GM19463 (cell line): Measurements from ENCODE around the gene TUNAR.

ENCODE experiments used
- ATAC-seq: cut with Tn5 transposase; IDR thresholded peaks from one replicate; pipeline ENCODE4 v1.9.1; 2021; ENCODE audit warnings: mild to moderate bottlenecking, moderate library complexity; ENCODE audit not compliant: unreplicated experiment

The TUNAR gene

DNA sequence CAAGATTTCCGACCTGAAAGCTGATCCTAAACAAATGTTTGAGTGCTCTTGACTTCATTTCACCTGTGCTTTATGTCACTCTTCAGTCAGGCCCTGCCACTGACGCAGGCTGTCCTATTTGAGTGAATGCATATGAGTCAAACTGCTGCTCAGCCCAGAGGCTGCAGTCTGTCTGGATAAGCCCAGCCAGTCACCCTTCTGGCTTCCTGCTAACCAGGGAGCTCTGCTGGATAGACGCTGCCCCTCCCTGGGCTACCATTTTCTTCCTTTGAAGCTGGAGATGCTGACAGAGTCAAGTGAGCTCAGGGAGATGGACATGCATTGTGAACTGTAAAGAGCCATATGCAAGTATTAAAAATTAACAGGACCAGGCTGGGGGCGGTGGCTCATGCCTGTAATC, 5.1 kb upstream of the TUNAR start:
- ATAC-seq: no peak

DNA sequence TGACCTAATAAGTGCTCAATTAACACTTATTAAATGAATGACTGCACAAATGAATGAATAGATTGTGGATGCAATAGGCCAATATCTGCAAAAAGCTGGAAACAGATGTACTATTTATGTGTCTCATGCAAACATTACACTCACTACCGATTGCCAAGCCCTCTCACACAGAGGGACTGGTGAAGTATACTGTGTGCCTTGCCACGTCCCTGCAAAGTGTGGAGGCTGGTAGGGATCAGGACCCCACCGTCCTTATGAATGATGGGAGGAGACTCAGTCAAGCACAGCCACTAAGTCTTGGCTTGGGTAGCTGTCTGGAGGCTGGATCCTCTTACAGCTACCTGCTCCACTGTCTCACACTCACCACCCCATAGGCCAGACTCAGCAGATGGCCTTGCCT, 3.9 kb upstream of the TUNAR start:
- no peak for ATAC-seq

DNA sequence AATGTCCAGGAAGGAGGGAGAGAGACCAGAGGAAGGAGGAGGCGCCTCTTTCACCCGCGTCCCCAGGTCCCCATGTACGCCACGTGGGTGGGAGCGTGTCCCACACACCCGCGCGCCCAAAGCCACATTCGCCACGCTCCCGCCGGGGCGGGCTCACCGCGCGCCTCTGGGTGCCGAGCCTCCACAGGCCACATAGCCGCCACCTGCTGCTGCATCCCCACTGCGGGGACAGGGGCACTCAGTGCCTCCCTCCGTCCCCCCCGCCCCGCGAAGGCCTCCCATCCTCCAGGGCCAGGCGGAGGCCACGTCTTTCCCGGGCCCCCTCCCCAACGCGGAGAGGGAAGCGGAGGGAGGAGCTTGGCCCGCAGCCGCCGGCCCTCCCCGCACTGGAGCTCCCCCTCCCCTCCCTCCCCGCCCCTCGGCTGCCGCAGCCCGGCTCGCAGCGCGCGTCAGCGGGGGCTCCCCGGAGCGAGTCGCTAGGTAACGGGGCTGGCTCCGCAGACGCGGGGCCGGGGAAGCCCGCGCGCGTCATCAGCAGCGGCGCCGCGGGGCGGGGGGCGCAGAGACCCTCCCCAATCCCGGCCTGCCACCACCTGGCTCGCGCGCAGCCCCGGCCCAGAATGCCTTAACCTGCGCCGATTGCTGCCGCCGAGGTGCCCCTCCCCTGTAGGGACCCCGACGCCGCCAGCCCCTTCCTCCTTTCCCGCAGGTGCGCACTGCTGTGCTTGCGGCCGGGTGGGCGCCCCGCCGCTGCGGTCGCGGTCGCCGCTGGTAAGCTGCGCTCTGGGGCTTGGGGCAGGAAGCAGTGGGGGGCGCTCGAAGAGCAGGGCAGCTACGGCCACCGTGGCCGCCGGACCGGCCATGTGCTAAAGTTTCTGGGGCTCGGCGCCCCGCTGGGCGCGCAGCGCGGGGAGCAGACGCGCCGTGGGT, 536 bp upstream of the TUNAR start:
- ATAC-seq: no peak

DNA sequence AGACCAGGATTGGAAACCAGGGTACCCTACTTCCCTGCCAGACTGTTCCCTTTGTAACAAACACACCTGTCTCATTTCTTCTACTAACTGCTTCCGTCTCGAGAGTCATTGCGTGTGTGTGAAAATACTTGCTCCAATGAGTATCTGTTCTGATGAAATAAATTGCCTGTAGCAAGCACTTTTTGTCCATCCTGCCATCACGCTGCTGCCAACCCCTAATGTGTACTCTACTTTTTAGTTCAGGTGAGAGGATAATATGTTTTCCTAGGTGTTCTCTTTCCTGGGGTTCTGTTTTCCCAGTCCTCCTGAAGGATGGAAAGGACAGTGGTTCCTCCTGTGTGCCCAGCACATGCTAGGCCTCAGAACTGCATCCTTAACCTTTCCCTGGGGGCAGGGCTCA, 1.0 kb downstream of the TUNAR start:
- no peak for ATAC-seq

DNA sequence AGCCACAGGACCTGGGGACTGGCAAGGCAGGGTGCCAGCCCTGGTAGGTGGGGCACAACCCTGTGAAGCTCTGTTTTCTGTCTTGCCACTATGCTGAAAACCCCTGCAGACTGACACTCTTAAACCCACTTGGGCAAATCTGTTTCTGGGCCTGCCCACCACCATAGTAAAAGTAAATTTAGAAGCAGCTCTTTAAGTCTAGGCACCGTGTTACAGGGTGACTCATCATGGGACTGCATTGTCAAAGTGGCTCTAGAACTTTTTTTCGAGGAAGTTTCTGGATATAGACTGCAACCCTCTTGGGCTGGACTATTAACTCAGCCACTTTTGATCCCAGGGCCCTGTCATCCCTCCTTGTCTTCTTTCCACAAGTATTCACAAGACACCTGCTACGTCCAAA, 7.7 kb downstream of the TUNAR start:
- no peak for ATAC-seq

DNA sequence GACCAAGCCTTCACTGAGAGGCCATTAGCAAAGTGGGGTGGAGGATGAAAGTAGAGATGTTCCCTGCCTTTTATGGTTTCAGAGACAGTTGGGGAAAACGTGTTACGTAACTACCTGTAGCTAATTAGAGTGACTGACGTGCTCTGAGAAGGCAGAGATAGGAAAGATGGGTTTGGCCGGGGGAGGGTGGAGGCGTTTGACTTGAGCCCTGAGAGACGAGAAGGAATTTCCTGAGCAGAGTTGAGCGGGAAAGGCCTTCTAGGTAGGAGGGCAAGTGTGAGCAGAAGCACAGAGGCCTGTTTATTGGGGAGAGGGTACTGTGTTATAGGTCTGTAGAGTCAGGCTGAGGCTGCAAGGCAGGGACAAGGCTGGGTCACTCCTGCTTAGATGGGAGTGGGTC, 8.6 kb downstream of the TUNAR start:
- ATAC-seq: no peak

DNA sequence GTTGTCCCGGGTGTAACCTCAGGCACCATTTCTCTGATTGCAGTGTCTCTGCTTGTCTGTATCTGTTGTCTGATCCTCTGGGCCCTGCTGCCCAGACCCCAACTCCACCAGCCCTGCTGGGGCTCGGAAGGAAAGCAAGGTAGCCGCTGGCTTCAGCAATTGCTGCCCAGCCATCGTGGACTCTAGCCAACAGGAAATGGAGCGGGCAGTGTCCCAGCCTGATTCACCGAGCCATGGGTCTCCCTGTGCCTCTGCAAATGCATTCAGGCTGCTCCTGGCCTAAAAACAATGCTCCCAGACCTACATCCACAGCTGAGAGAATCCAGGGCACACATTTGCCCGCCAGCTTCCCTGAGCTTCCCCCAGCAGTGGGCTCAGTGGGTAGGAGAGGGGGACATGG, 9.2 kb downstream of the TUNAR start:
- no peak for ATAC-seq

DNA sequence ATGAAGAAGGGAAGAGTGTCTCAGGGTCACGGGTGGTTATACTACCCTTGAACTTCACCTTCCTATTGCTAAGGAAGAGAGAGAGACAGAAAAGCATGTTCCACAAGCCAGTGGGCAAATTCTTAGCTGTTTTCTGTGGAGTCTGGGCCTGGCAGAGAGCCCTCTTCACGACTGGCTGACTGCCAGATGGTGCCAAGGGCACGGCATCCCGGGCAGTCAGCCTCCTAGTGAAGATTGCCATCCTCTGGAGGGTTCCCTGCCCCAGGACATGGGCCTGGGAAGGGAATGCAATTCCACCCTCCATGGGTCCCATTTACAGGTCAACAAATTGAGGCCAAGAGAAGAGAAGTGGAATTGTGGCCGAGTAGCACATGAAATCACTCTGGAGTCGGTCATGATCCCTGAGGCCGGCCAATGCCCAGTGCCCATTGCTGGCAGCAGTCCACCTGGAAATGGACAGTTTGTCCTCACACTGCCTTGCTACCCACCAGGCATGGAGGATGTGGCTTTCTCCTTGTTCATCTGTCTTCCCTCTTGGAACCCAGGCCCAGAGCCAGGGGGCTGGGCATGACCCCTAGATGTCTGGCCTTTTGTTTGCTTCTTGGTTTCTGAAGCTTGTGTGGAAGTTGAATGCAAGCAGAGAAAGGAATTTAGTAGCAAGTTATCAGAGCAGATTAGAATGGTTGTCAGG, 9.9 kb downstream of the TUNAR start:
- ATAC-seq: no peak

DNA sequence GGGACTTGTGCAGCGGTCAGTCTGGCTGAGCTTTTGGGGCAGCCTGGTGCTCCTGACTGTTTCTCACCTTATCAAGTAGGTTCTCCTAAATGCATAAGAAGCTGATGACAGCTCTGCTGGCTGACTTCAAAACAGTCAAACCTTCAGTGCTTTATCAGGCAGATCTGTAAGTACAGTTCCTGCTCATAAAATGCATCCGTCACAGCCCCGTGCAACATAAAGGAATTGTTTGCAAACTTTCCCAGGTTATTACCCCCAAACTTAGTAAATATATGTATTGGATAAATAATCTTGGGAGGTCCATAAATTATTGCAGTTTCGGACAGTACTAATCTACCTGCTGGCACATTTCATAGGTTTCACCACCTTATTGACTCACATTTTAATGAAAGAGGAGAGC, 10.7 kb downstream of the TUNAR start:
- no peak for ATAC-seq

DNA sequence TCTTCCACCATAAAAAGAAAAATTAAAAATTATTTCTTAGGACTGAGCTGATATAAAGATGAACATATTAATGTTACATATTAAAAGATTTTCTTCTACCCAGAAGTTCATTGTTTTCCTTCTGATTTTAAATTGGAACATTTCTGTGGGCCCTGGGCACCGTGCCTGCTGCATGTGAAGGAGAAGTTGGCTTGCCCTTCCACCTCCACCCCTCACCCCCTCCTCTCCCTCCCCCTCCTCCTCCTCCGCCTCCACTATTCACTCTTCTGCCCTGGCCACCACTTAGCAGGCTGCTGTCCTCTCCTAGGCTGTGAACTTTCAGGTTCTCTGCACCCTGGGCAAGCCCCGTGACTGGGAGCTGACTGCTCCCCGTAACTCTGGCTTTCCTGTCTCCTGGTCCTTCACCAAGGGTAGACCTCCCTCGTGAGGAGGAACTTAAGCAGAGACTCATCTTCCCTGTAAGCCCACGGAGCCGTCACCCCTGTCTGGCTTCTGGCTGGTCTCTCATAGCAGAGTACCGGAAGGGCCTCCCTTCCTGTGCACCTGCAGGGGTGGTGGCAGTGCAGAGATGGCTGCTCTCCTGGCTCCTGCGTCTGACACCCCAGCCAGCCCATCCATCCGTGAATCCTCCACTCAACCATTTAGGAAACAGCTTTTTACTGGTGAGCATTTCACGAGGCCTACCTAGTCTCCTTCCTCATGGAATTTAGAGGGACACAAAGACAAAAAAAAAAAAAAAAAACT, 12.8 kb downstream of the TUNAR start:
- no peak for ATAC-seq

DNA sequence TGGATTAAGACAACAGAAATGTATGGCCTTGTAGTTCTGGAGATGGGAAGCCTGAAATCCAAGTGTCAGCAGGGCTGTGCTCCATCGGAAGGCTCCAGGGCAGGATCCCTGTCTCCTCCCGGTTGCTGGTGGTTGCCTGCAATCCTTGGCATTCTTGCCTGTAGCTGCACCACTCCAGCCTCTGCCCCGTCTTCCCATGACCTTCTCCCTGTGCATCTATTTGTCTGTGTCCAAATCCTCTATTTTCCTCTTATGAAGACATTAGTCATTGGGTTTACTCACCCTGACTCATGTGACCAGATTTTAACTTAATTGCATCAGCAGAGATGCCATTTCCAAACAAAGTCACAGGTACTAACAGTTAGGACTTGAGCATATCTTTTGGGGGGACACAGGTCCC, 15.1 kb downstream of the TUNAR start:
- no peak for ATAC-seq

DNA sequence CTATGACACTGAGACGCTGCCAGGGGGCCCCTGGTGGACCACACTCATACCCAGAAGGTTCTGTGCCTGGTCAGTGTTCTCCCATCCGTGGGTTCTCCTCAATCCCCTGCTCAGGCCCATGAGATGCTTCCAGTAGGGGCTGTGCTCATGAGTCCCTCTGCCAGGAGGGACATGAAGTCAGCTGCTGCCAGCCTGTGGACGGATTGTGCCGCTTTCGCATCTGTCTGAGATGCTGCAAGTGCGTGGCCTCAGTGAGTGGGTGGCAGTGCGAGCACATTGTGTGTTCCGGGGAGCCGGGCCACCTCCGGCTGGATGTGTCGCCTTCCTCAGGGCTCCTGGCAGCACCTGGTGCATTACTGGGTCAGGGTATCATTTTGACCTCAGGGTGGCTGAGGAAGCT, 15.5 kb downstream of the TUNAR start:
- ATAC-seq: no peak

DNA sequence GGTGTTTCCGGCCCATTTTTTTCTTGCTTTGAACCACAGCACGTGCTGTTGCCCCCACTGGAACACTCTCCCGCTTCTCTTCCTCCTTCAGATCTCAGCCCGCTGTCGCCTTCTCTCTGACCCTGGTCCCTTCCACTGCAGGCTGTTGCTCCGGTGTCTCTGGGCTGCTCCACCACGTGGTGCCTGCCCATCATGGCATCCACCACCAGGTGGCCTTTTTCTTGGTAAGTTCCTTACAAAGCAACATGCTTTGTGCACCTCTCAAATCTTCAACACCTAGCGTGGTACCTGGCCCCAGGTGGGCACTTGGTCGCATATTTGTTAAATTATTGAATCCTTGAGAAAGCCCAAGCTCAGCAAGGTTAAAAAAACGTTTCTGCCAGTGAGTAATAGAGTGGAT, 19.1 kb downstream of the TUNAR start:
- ATAC-seq: no peak

DNA sequence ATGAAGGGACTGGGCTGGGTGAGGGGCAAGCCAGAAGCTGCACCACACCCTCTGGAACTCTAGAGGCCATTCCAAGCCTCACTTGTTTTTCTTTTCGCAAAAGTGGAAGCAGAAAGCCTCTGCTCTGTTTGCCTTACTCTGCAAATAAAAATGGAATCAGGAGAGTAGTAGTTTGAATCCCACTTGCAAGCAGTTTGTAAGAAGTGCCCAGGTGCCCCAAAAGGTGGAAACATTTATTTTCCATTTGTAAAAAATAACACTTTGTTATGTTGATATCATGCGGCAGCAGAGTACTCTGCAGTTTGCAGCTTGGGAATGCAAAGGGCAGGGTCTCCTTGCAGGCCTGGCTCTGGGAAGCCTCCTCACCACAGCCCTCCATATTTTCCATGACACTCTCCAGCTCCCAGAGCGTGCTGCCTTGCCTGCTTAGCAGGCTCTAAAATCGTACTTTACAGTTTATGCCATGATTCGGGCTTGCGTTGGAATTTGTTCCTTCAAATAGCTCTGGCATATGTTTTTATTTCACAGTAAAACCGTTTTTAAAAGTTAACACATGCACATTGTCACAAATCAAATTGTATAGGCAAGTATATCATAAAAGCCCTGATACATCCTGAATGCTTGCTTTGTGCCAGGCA, 20.0 kb downstream of the TUNAR start:
- no peak for ATAC-seq

DNA sequence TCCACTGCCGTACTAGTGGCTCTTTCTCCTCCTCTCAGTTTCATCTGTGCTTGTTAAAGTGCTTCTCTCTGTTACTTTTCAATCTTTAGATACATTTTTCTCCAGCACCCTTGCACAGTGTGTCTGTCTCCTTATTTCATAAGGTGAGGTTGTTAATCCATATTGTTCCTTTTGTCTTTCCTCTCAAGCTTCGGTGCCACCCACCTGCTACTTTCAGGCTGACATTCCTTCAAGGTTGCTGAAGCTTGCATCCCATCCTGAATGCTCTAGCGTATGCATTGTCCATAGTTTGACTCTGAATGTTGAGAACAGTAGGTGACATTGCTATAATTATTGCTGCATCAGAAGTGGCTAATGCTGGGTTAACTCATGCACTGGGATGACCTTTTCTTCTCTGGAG, 20.6 kb downstream of the TUNAR start:
- no peak for ATAC-seq

DNA sequence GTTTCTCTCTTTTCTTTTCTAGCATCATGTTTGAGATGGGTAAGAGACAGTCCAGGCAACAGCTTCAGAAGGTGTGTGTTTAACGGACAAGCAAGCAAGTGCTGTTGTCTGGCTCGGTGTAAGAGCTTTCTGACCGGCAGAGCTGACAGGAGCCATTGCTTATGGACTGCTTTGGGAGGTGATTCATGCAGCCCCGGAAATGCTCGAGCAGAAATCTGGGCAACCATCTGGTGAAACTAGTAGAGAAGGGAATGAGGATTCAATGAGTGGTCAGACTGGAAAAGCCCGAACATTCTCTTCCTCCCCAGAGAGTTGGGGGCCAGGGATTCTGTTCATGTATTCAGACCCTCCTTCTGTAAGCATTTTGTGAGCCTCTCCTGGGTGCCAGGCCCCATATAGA, 24.4 kb downstream of the TUNAR start:
- ATAC-seq: no peak

DNA sequence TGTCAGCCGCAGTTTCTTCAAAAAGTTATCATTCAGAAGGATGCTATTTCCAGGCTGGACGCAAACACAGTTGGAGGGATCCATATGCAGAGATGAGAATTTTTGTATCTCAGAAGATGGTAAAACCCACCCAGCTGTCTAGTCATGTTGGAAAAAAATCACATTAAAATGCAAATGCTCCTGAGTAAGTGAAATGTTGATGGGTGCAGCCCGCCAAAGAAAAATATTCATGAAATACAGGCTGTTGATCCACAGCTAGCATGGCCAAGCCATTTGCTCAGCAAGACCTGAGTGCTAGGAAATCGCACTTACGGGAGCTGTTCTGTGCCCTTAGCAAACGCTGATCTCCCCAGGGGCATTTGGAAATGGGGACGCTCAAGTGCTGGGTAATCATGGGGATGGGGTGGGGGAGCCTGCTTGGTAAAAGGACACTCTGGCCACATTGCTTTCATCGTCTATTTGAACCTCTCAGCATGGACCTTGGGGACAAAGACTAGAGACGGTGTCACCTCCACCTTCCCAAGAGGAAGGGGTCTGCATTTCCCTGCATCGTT, 25.7 kb downstream of the TUNAR start:
- ATAC-seq: no peak

DNA sequence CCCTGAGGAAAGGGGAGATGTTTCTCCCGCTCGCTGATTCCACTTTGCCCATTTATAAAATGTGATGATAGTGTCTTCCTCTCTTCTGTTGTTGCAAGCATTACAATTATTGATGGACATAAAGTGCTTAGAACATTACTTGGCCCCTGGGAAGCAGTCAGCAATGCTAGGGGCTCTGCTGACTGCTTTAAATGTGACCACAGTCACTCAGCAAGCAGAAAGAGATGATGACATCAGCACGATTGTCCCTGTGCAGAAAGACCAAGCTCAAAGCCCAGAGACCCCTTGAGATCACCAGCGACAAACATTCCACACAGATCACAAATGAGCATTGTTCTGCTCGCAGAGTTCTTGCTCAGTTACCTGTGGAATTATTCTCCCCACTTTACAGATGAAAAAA, 26.5 kb downstream of the TUNAR start:
- ATAC-seq: no peak

DNA sequence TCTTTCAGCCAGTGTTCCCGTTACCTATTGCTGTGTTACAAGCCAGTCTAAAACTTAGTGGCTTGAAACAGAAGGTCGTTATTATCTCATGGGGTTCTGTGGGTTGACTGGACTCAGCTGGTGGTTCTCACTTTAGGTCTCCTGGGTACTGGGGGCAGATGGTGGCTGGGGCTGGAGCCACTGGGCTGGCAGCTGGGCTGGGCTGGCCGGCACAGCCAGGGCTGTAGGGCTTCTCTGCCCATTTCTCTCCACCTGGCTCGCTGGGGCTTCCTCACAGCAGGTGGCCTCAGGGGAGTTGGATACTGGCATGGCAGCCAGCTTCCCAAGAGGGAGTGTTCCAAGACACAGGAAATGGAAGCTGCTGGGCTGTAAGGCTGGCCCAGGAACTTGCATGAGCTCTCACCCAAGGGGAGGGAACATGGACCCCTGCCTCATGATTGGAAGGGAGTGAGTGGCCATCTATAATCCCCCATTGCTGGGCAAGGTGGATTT, 27.0 kb downstream of the TUNAR start:
- ATAC-seq: no peak

DNA sequence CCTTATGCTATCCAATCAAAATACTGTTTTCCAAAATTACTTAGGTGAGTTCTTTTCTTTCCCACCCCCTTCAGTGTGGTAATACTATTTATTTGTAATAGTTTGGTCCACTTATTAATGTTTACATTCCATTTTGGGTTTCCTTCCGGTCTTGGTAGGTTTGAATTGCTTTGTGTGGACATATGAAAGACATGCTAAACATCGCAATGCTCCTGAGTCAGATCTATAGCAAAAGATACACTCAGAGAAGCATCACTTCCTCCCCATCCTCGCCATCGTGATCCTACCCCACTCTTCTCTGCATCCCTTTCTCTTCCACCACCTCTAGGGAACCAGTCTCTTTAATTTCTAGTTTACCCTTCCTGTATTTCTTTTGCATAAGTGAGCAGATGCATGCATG, 30.0 kb downstream of the TUNAR start:
- no peak for ATAC-seq

DNA sequence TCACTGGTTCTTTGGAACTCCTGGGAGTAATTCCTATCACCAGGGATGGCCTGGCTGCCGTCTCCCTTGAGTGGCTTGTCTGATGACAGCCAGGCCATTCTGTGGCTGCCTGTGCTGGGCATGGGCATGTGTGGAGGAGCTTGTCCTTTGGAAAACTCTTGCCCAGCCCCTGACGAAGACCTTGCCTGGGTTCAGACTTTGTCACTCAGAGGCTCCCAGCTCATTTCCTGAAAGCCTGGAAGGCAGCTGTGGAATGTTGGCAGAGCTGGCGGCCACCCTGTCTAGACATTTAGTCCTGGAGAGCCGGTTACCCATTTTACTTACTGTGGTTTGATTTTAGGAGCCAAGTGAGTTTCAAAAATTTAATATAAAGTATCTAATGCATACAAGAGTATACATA, 34.0 kb downstream of the TUNAR start:
- ATAC-seq: no peak
